HS-27A (cell line): ENCODE measurements around the gene NTHL1.
"Not testable (repeated sequence)": the region's sequence is repeated elsewhere in the genome, so short reads cannot be mapped to it uniquely, and the experiment has no call there.

Experiments used
- DNase-seq: peaks from one replicate; pipeline ENCODE4 v3.0.0-alpha.2; 2012; ENCODE audit warnings: low read depth, missing footprints

Gene NTHL1

GRCh38 chr16:2040787-2041522 is 6.7 kb downstream of the NTHL1 start:
- no peak for DNase-seq

- DNase-seq, result no peak
Observed at GRCh38 chr16:2040041-2040786, 7.4 kb downstream of the NTHL1 start.

- DNase-seq, result no peak
Observed at GRCh38 chr16:2039274-2040031, 8.2 kb downstream of the NTHL1 start.

GRCh38 chr16:2038382-2039231 is 9.0 kb downstream of the NTHL1 start:
- no peak for DNase-seq

GRCh38 chr16:2037647-2038381 is 9.8 kb downstream of the NTHL1 start:
- DNase-seq, result no peak

- no peak for DNase-seq
Observed at GRCh38 chr16:2037115-2037514, 10.5 kb downstream of the NTHL1 start.

- DNase-seq, result no peak
Observed at GRCh38 chr16:2036200-2036966, 11.3 kb downstream of the NTHL1 start.

GRCh38 chr16:2035431-2036199 is 12.0 kb downstream of the NTHL1 start:
- peak; percentile 36 for DNase-seq

- DNase-seq, result no peak
Observed at GRCh38 chr16:2034696-2035430, 12.8 kb downstream of the NTHL1 start.

GRCh38 chr16:2033909-2034695 is 13.5 kb downstream of the NTHL1 start:
- DNase-seq, result not testable (repeated sequence)

- no peak for DNase-seq
Observed at GRCh38 chr16:2033057-2033908, 14.4 kb downstream of the NTHL1 start.

GRCh38 chr16:2032285-2033056 is 15.2 kb downstream of the NTHL1 start:
- DNase-seq, result no peak

- DNase-seq, result no peak
Observed at GRCh38 chr16:2031081-2031577, 16.5 kb downstream of the NTHL1 start.

- no peak for DNase-seq
Observed at GRCh38 chr16:2030036-2030435, 17.6 kb downstream of the NTHL1 start.

GRCh38 chr16:2029350-2029749 is 18.3 kb downstream of the NTHL1 start:
- no peak for DNase-seq

GRCh38 chr16:2028620-2029220 is 18.9 kb downstream of the NTHL1 start:
- no peak for DNase-seq
